K562 (cell line): ENCODE results near the gene FAM53C.

Experiments used
- CTCF ChIP-seq, 3 experiments: IDR thresholded peaks in 2 of 3; conservative IDR thresholded peaks in 1 of 3; 2 replicates each; pipeline ENCODE4 v1.5.1; 2011 to 2012; ENCODE audit warnings: low read length in 3 of 3, mild to moderate bottlenecking in 3 of 3, control low read depth in 2 of 3, improper control_type of control experiment in 1 of 3, inconsistent platforms in 1 of 3, low read depth in 1 of 3, mixed read lengths in 1 of 3, moderate library complexity in 1 of 3; ENCODE audit not compliant: insufficient read depth in 2 of 3
- MNT ChIP-seq, 2 experiments: fragments of 450-650 bp; conservative IDR thresholded peaks; 2 replicates each; pipeline ENCODE4 v1.6.1; 2017; ENCODE audit warnings: mild to moderate bottlenecking in 2 of 2, moderate library complexity in 2 of 2
- ZNF140 ChIP-seq: fragments of 250-450 bp; sonication (Bioruptor Pico); IDR thresholded peaks from 2 replicates; pipeline ENCODE4 v1.8.0; 2021; ENCODE audit warnings: moderate library complexity, mild to moderate bottlenecking, inconsistent platforms
- ZNF217 ChIP-seq: sonication (generic); formaldehyde crosslinking; IDR thresholded peaks from 2 replicates; pipeline ENCODE4 v1.8.0; 2022; ENCODE audit warnings: mild to moderate bottlenecking, missing genetic modification reagents

DNA sequence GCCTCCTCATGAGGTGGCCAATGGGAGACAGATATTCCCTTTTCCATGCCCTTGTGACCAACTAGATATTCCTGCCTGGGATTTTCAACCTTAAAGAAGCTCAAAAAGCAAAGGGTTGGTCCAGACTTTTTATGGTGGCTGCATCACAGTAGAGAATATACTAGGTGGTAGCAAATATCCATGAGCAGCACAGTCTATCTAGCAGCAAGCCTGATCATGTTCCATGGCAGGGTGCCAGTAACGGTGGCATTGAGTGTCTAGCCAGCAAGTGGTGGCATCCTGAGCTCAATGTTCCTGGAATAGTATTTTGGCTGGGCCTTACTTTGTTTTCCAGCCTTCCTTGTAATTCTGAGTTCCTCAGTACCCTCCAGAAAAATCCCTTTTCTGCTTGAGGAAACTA lies 32.3 kb upstream of the FAM53C start:
- TF ChIP-seq ZNF217 (CRISPR knock-in tag) (no peak), MNT (conservative IDR thresholded peaks at IDR 0.05) (no peak), CTCF (IDR thresholded peaks at IDR 0.05 in 2 of 3, conservative IDR thresholded peaks at IDR 0.05 in 1 of 3; ENCODE audit: insufficient read depth in 2 of 3, low read depth in 1 of 3, low read length in 3 of 3) (peak in 1 of 3 experiments; percentile 24; a peak in 1 of 6 replicates), ZNF140 (no peak)
